ENCODE measurements around the gene C8G.

Gene C8G

GRCh38 chr9:136952876-136953770 is 8.1 kb downstream of the C8G start:
- in situ Hi-C loops (cut with MboI; ENCODE audit: low sequenced_read_pairs) = no loop called here

GRCh38 chr9:136953771-136954269 is 8.8 kb downstream of the C8G start:
- in situ Hi-C loops (cut with MboI; ENCODE audit: low sequenced_read_pairs) = no loop called here

- in situ Hi-C loops (cut with MboI; ENCODE audit: low sequenced_read_pairs) = no loop called here
These were observed 9.4 kb downstream of the C8G start for GRCh38 chr9:136954270-136955083.

- in situ Hi-C loops (cut with MboI; ENCODE audit: low sequenced_read_pairs) = no loop called here
These were observed 10.3 kb downstream of the C8G start for GRCh38 chr9:136955202-136955942.

GRCh38 chr9:136955943-136956335 is 10.9 kb downstream of the C8G start:
- in situ Hi-C loops (cut with MboI; ENCODE audit: low sequenced_read_pairs) = no loop called here

GRCh38 chr9:136956604-136957003 is 11.6 kb downstream of the C8G start:
- in situ Hi-C loops (cut with MboI; ENCODE audit: low sequenced_read_pairs) = no loop called here

- in situ Hi-C loops (cut with MboI; ENCODE audit: low sequenced_read_pairs) = no loop called here
These were observed 12.4 kb downstream of the C8G start for GRCh38 chr9:136957461-136957860.

- in situ Hi-C loops (cut with MboI; ENCODE audit: low sequenced_read_pairs) = no loop called here
These were observed 12.9 kb downstream of the C8G start for GRCh38 chr9:136957901-136958300.

GRCh38 chr9:136958473-136958872 is 13.4 kb downstream of the C8G start:
- in situ Hi-C loops (cut with MboI; ENCODE audit: low sequenced_read_pairs) = no loop called here

GRCh38 chr9:136958898-136959850 is 14.1 kb downstream of the C8G start:
- in situ Hi-C loops (cut with MboI; ENCODE audit: low sequenced_read_pairs) = no loop called here

- in situ Hi-C loops (cut with MboI; ENCODE audit: low sequenced_read_pairs) = no loop called here
These were observed 15.3 kb downstream of the C8G start for GRCh38 chr9:136960212-136960937.

GRCh38 chr9:136960938-136961275 is 15.9 kb downstream of the C8G start:
- in situ Hi-C loops (cut with MboI; ENCODE audit: low sequenced_read_pairs) = no loop called here

GRCh38 chr9:136961279-136962065 is 16.4 kb downstream of the C8G start:
- in situ Hi-C loops (cut with MboI; ENCODE audit: low sequenced_read_pairs) = no loop called here

- in situ Hi-C loops (cut with MboI; ENCODE audit: low sequenced_read_pairs) = no loop called here
These were observed 17.1 kb downstream of the C8G start for GRCh38 chr9:136962163-136962562.

- in situ Hi-C loops (cut with MboI; ENCODE audit: low sequenced_read_pairs) = no loop called here
These were observed 17.7 kb downstream of the C8G start for GRCh38 chr9:136962701-136963248.

- in situ Hi-C loops (cut with MboI; ENCODE audit: low sequenced_read_pairs) = no loop called here
These were observed 18.3 kb downstream of the C8G start for GRCh38 chr9:136963341-136963740.

GRCh38 chr9:136963751-136964150 is 18.7 kb downstream of the C8G start:
- in situ Hi-C loops (cut with MboI; ENCODE audit: low sequenced_read_pairs) = no loop called here

GRCh38 chr9:136964171-136964689 is 19.2 kb downstream of the C8G start:
- in situ Hi-C loops (cut with MboI; ENCODE audit: low sequenced_read_pairs) = no loop called here

Data from HL-60/S4 treated with phorbol 12-myristate 13-acetate at 8.2 ng/mL for 4 days and 3 days (cell line).